A172 (cell line): Measurements from ENCODE around the gene ZNF385C. TPM values are rescaled to one million over a fixed set of nuclear protein-coding genes. Genes with fewer than 3 reads are reported as not detected.
A peak's percentile ranks its signal among the peaks of the same experiment; 100 is the strongest.

Experiments
- DNase-seq: peaks from one replicate; pipeline ENCODE4 v3.0.0-alpha.2; 2015; ENCODE audit warnings: low spot score
- total RNA-seq: library from RNA; depleted of rRNA; stranded (reverse); fragments of >200 nt; shearing (Covaris generic); gene quantifications from 2 replicates; pipeline ENCODE4 v1.2.3, GENCODE V29; 2014

Gene ZNF385C
- total RNA-seq, 1 experiment from 2014 or later: not detected

DNA sequence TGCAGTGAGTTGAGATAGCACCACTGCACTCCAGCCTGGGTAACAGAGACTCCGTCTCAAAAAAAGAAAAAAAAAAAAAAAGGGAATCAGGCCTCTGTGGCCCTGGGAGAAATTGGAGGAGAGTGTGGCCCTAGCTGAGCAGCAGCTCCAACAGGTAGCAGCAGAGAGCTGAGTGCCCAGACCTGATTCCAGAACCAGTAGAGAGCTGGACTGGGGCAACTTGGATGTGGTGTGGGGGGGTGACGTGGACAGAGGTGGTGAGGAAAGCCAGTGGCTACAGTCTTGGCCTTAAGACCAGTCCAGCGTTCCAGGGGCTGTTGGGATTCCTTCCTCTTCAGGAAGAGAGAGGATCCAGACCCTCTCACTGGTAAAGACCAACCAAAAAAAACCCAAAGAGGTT, 26.0 kb upstream of the ZNF385C start:
- no peak for DNase-seq

DNA sequence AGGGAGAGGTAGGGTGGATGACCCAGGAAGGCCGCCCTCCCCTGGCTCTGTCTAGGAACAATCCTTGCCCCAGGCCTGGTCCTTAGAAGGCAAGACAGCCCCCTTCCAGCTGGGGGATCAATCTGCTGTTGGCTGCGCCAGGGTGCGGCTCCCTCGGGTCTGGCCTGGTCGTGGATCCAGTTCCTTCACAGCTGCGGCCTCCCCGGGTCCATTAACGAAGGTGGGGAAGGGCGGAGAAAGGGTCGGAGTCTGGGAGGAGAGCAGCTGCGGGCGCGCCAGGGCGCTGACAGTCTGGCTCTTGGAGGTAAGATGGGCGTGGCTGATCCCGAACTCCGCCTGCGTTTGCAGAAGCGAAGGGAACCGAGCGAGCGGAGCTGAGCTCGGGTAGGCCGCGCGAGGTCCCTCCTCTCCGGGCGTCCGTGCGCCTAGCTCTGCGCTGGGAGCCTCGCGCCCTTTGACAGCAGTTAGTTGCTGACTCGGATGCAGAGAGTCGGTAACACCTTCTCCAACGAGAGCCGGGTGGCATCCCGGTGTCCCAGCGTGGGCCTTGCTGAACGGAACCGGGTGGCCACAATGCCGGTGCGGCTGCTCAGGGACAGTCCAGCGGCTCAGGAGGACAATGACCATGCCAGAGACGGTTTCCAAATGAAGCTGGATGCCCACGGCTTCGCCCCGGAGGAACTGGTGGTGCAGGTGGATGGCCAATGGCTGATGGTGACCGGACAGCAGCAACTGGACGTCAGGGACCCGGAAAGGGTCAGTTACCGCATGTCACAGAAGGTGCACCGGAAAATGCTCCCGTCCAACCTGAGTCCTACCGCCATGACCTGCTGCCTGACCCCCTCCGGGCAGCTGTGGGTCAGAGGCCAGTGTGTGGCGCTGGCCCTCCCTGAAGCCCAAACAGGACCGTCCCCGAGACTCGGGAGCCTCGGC, 24.4 kb upstream of the ZNF385C start, which contains the start of gene HSPB9:
HSPB9 (plus strand) TSS at position 434 of the 933 bp plus-strand sequence; CDS start at position 481, 47 bp downstream.
- DNase-seq: no peak

DNA sequence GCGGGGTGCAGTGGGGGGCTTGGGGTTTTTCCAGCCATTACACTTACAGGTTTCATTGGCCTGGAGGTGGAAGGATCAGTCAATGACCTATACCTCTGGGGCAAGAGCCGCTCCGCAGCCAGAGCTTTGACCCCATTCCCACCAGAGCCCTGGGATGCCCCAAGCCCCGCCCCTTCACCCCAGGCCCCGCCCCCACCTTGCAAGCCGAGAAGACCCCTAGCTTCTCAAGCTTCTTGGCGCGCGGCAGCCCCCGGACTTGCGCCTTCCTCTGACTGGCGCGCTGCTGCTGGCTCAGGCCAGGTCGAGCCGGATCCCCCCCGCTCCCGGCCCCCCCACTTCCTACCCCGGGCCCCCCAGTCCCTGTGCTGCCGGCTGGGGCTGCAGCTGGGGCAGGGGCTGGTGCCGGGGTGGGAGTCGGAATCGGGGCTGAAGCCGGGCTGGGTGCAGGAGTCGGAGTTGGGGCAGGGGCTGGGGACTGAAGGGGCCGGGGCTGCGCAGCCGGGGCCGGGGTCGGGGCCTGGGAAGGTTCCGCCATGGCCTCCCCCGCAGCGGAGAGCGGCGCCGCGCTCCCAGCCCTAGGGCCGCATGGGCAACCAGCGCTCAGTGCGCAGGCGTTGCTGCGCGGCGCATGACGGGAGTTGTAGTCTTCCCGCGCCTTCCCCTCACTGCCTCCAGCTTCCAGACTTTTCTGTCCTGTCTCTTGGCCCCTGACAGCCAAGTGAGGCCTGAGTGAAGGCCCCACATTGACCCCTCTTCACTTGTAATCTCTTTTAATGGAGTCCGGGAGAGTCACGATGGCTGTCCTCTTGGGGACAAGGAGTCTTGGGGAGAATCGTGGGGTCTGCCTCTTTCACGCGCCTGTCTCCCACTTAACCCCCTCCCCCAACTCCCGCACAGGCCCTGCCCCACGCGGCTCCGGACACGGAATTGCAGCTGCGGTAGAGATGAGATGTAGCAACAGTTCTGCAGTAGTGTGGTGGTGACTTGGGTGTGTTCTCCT, 22.8 kb upstream of the ZNF385C start, which contains the start of gene KAT2A:
KAT2A (minus strand) TSS at position 598 of the 1,000 bp plus-strand sequence; CDS start at position 535, 63 bp downstream.
- DNase-seq: peak; percentile 77

DNA sequence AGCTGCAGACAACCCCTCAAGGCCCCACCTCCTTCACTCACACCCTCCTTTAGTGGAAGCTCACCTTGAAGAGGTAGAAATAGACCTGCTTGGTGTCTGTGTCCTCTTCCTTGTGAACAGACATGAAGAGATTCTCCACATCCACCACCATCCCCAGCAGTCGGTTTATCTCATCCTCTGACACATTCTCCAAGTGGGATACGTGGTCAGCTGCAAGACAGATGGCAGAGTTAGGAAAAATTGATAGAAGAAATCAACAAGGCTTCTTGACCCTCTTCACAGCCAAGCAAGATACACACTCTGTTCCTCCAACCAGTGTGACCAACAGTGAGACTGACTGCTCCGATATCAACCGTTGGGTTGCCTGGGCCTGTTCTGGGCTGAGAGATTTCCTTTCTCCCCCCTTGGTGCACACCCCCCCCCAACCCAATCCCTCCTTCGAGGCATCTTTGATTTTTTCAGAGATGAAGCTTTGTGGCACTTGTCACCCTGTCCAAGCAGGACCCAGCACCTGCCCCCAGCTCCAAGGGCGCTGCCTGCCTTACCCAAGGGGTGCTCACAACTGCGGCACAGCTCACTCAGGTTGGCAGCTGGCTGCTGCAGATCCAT, 22.0 kb upstream of the ZNF385C start:
- DNase-seq: no peak

DNA sequence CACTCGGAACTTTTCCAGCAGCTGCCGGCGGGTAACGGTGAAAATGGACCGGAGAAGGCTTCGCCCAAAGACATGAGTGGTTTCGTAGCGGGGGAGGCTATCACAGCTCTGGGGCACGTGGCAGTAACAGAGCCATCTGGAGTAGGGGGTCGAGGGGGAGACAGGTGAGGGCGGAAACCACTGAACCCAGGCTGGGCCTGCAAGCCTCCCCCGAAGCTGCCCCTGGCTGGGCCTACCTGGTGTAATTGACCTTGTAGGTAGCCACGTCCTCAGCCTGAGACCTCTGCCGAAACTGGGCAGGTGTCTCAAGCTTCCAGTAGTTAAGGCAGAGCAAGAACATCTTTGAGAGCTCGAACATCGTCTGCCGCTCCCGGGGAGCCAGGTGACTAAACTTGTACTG, 21.0 kb upstream of the ZNF385C start:
- no peak for DNase-seq

DNA sequence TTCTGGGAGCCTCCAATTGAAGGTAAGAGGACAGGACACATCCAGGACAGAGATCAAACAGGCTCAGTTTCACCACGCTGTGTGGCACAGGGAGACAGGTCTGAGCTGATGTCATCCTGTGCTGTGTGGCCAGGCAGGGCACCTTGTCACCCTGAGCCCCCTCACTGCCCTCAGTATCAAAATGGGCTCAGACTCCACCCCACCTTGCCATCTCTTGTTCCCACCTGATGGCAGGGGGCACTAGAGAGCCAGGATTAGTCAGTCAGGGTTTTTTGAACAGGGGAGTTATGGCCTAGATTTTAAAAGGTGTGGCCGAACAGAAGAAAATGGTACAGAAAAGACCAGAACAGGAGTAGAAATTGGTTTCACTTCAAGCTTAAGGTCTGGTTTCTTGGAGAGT, 20.3 kb upstream of the ZNF385C start:
- DNase-seq: peak; percentile 38

DNA sequence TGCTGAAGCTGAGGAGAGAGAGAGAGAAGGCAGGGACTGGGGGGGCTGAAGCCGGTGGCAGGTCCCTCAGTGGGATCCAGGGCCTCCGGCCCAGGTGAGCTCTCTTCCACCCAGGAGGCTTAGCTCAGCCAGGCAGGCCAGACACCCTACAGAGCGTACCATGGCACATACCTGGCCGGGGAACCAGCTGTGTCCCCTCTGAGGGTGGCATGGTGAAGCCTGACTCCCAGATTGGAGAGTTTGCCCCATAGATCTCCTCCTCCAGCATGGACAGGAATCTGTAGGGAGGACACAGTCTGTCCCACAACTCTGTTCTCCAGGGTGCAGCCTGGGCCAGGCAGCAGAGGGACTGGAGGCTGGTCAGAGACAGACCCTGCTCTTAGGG, 19.8 kb upstream of the ZNF385C start:
- DNase-seq: no peak

DNA sequence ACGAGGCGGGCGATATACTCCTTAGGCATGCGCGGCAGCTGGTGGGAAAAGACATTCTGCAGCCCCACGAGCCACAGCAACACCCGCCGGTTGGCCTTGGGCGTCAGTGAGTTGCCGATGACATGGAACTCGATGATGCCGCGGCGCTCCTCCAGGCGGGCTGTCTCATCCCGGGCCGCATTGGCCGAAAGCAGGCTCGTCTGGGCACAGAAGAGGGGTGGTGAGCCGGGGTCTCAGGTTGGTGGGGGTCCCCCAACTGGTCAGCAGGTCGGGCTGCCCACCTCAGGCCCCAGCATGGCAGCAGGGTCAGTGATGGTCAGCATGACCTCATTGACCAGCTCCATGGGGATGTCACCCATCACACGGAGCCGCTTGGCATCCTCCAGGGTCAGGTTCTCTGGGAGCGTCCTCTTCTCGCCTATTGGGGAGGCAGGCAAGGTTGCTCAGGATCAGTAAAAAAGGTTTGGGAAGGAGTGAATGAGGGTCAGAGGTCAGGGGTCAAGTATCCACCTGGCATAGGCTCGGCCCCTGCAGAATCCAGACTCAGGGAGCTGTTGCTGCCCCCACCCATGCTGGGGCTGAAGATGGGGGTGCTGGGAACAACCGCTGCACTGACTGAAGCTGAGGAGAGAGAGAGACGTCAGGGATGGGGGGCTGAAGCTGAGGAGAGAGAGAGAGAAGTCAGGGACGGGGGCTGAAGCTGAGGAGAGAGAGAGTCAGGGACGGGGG, 19.3 kb upstream of the ZNF385C start:
- no peak for DNase-seq

DNA sequence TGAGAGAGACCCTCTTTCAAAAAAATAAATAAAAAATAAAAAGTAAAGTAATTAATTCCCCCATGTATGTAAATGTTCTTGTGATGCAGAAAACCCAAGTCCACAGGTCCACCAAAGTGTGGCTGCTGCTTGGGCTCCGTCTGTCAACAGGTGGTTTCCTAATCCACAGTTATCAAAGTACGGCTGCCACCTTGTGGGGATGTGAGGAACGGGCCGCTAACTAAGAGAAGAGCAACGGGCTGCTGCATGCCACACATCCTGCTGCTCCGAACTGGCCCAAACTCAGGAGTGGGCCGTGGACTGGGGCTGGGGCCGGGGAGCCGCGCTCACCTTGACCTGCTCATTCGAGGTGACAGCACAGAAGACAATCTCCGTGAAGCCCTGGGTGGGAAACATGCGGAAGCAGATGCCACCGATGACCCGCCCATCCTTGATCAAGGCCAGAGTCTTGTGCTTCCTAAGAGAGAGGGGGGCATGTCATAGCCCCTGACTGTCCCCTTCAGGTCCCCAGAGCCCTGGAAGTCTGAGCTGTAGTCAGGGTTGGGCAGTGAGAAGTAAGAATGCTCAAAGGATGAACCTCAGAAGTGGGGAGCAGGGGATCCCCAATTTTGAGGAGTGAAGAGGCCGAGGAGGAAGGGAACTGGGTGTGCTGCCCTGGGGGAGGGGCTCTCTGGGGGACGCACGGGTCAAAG, 18.6 kb upstream of the ZNF385C start:
- DNase-seq: peak; percentile 76

DNA sequence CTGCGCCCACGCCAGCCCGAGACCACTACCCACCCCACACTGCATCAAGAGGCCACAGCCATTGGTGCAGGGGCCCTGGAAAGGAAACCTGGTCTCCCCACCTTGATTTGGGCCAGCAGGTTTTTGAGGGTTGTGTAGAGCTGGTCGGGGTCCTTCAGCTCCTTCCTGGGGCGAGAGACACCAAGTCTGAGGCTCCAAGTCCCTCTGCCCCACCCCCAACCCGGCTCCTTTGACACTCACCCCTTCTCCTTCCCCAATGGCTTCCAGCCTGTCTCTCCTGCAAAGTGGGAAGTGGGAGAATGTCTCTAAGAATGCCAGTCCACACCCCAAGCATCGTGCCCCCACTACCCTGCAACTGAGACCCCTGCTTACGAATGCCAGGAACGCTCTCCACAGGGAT, 15.8 kb upstream of the ZNF385C start:
- DNase-seq: no peak

DNA sequence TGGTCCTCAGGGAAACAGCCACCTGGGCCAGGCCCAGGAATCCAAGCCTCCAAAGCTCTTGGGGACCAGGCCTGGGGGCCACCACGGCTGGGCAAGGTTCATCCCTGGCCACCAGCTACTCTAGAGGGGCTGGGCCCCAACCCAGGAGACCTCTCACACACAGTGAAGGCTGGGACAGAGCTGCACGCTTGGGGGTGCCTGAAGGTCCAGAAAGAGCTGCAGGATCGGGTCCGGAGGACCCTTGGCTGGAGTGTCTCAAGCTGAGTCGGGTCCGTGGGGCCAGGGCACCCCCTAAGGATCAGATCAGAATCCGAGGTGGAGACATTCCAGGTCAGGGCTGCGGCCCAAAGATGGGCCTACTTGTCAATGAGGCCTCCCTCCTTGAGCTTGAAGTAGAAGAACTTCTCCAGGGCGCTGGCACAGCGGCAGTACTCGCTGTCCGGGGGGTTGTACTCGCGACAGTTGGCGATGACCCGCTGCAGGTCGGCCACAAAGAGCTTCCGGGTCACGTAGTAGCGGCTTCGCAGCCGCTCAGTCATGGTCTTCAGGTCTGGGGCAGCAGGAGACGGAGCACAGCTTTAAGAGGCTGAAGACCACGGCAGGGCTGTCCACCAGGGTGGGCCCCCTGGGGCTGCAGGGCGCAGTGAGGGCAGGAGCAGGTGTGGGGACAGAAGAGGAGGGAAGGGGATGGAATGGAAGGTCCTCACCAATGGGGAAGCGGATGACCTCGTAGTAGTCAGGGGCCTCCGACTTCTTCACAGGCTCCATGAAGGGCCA, 15.2 kb upstream of the ZNF385C start:
- DNase-seq: no peak

DNA sequence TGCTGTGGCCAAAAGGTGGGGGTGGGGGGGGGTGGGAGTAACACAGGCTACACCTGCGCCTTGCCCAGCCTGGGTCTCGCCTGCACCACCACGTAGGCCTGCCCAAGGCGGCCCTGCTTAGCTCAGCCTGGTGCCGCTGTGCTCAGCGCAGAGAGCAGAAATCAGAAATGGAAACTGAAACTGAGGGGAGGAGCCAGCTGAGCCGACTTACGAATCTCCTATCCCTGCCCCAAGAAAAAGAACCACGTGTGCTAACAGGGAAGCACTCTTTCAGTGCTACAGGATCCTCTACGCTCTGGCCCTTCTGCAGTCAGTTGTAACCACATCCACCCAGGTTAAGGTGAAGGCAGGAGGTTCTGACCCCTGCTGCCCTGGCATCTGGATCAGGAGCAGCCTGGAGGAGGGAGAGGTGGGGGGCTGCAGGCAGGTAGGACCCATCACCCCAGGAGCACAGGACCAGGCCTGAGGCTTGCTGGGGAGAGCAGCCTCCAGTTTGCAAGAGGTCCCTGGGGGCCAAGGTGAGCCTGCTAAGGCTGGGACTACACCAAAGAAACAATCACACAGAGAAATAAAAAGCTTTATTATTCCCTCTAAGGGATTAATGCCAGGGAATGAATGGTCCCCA, 14.4 kb upstream of the ZNF385C start, which contains the start of gene DHX58:
DHX58 (minus strand) TSS at position 163 of the 625 bp plus-strand sequence. CDS start 822 bp downstream, outside the sequence.
- peak; percentile 91 for DNase-seq

DNA sequence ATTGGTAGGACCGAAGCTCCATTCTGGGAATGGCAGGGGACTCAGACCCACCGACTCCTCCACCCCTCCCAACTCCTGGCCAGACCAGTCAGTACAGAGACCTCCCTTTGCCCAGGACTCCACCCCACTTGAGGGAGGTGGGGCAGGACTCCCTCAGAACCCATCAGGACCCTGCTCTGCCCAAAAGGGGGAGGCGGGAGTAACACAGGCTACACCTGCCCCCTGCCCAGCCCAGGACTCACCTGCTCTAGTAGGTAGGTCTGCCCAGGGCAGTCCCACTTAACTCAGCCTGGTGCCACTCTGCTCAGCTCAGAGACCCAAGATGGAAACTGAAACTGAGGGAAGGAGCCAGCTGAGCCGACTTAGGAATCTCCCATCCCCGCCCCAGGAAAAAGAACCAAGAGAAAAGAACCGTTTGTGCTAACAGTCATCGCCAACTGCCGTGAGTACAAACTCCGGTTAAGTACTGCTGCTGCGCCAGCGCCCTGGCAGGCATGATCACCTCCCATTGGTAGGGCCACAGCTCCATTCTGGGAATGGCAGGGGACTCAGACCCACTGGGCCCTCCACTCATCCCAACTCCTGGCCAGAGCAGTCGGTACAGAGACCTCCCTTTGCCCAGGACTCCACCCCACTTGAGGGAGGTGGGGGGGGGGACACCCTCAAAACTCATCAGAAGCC, 13.7 kb upstream of the ZNF385C start:
- peak; percentile 56 for DNase-seq

DNA sequence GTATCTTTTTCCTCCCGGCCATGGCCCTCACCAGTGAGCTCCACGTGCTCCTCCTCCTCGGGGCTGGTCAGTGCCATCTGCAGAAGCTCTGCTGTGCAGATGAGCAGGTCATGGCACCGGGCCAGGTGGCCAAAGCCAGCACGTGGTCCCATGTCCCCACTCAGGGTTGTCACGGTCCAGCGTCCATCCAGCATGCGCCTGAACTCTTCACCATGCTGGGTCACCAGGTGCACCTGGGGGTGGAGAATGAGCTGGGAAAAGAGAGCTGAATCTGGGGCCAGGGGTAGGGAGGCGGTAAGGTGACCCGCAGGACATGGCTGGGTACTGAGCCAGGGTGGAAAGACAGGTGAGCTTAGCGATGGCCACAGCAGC, 13.0 kb upstream of the ZNF385C start:
- DNase-seq: no peak

DNA sequence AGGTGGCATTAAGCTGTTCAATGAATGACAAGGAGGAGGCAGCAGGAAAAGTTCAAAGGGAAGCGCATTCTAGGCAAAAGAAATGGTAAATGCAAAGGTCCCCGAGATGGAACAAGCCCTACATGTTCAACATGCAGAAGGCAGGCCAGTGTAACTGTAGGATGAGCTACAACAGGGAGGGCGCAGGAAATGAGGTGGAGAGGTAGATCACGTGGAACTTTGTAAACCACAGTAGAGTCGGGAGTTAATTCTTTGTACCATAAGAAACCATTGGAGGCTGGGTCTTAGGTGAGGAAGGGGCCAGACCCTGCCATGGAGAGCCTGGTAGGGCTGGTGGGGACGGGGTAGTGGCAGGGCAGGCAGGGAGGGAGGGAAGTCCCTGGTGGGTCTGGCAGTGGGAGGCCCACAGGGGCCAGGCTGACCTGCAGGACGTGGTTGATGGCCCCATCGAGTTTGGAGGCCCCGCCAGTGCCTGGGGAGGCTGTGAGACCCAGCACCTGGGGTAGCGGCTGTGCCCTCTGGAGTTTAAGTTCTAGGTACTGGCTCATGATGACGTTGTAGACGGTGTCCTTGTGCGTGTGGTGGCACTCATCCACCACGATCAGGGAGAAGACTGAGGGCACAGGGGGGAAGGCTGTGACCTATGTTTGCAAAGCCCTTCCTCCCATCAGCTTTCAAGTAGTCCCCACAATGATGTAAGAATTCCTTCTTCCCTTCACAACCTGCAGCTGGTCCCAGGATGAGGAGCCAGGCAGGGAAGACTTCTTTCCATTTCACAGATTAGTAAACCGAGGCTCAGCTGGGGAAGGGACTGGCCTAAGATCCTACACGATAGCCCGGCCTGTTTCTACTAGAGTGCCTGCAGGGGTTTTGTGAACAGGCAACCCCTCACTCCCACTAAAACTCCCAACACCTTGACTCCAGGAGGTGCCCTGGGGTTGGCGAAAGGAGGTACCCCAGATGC, 12.3 kb upstream of the ZNF385C start:
- DNase-seq: no peak

DNA sequence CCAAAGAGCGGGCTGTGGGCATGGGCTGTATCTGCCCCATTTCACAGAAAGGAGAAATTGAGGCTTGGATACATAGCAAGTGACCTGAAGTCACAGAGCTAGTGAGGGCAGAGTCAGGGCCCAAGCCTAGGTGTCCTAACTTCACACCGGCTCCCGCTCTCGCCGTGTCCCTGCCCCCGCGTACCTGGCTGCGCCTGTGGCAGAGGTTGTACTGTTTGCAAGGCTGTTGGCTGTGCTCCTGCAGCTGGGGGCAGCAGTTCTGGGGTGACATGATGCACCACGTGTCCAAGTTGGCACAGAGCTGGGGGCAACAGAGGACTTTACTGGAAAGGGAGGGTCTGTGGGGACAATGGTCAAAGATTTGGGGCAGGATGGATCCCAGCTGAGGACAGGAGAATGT, 10.8 kb upstream of the ZNF385C start:
- no peak for DNase-seq
